Astrocyte (in vitro differentiated cells and primary cell): ENCODE data around the gene BBX.
A peak's percentile ranks its signal among the peaks of the same experiment; 100 is the strongest.

Experiments
- EZH2 ChIP-seq: IDR thresholded peaks from 2 replicates; pipeline ENCODE4 v1.6.1; 2012; ENCODE audit warnings: mild to moderate bottlenecking, low read length, inconsistent platforms; ENCODE audit not compliant: insufficient read depth
- TF ChIP-seq, protein P1 (sequence below): IDR thresholded peaks from 2 replicates; pipeline ENCODE4 v1.5.1; 2011; ENCODE audit warnings: low read depth, mild to moderate bottlenecking, inconsistent platforms, low read length, moderate library complexity; ENCODE audit not compliant: insufficient read depth

- TF ChIP-seq, protein P1, sequence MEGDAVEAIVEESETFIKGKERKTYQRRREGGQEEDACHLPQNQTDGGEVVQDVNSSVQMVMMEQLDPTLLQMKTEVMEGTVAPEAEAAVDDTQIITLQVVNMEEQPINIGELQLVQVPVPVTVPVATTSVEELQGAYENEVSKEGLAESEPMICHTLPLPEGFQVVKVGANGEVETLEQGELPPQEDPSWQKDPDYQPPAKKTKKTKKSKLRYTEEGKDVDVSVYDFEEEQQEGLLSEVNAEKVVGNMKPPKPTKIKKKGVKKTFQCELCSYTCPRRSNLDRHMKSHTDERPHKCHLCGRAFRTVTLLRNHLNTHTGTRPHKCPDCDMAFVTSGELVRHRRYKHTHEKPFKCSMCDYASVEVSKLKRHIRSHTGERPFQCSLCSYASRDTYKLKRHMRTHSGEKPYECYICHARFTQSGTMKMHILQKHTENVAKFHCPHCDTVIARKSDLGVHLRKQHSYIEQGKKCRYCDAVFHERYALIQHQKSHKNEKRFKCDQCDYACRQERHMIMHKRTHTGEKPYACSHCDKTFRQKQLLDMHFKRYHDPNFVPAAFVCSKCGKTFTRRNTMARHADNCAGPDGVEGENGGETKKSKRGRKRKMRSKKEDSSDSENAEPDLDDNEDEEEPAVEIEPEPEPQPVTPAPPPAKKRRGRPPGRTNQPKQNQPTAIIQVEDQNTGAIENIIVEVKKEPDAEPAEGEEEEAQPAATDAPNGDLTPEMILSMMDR = peak; percentile 23
- no peak for TF ChIP-seq EZH2
Measured at GRCh38 chr3:107543666-107544065, 20.9 kb downstream of the BBX start.
